Stomach (tissue), 4 donors: Measurements from ENCODE around the gene ZDBF2.

Experiments
- POLR2A ChIP-seq, 4 donors: fragments of 450-650 bp; IDR thresholded peaks; one replicate each; pipeline ENCODE4 v1.6.1; 2016; ENCODE audit warnings: antibody characterized with exemption in 4 of 4, control low read depth in 2 of 4, mild to moderate bottlenecking in 1 of 4, moderate library complexity in 1 of 4
- POLR2AphosphoS5 ChIP-seq, 3 donors: sonication (generic); formaldehyde crosslinking; IDR thresholded peaks; one replicate each; pipeline ENCODE4 v1.6.1; 2016; ENCODE audit warnings: antibody characterized with exemption in 3 of 3
- TF ChIP-seq, protein P1 (sequence below), 7 experiments: fragments of 450-650 bp in 4 of 7; fragments of 200-600 bp in 3 of 7; sonication (generic) in 3 of 7; IDR thresholded peaks; one replicate each; pipeline ENCODE4 v1.5.1; 2016 to 2019; ENCODE audit warnings: antibody characterized with exemption in 7 of 7, control low read depth in 2 of 7, mild to moderate bottlenecking in 1 of 7

DNA sequence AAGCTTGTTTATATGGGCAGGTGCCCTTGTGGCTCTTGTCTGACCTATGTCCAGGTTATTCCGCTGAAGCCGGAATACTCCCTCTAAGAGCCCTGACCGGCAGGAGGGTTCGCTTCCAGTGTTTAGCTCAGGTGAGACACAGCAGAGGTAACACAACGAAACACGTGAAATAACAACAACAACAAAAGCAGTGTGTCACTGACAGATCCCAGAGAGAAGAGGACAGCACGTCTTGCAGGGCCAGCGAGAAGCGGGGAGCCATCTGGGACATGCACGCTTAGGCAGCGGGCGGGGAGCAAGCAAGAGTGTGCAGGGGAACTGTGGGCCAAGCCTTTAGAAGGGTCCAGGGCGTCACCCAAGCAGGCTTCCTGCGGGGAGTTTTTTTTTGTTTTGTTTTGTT is 17.1 kb upstream of the ZDBF2 start:
- TF ChIP-seq, protein P1, sequence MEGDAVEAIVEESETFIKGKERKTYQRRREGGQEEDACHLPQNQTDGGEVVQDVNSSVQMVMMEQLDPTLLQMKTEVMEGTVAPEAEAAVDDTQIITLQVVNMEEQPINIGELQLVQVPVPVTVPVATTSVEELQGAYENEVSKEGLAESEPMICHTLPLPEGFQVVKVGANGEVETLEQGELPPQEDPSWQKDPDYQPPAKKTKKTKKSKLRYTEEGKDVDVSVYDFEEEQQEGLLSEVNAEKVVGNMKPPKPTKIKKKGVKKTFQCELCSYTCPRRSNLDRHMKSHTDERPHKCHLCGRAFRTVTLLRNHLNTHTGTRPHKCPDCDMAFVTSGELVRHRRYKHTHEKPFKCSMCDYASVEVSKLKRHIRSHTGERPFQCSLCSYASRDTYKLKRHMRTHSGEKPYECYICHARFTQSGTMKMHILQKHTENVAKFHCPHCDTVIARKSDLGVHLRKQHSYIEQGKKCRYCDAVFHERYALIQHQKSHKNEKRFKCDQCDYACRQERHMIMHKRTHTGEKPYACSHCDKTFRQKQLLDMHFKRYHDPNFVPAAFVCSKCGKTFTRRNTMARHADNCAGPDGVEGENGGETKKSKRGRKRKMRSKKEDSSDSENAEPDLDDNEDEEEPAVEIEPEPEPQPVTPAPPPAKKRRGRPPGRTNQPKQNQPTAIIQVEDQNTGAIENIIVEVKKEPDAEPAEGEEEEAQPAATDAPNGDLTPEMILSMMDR (IDR thresholded peaks at IDR 0.05): no peak
- TF ChIP-seq POLR2AphosphoS5 (IDR thresholded peaks at IDR 0.05) (no peak), POLR2A (IDR thresholded peaks at IDR 0.05) (no peak)
